MCF 10A (cell line): ENCODE results near the gene PLD3. TPM values are rescaled to one million over a fixed set of nuclear protein-coding genes. Genes with fewer than 3 reads are reported as not detected.

Source experiments
- BruUV-seq: library from RNA; stranded (reverse); fragments of 400-500 nt; replicated peaks from 2 replicates; lab custom pipeline; 2021; lab: Mats Ljungman, UMichigan
- CTCF ChIA-PET: fragments of 300-600 bp; sonication (Branson Sonifier 250); formaldehyde crosslinking; extraction: SDS; loops from one replicate; lab custom pipeline; 2021; ENCODE audit warnings: antibody characterized with exemption, inconsistent platforms; lab: Yijun Ruan, JAX
- POLR2A ChIA-PET: fragments of 300-600, 350-650 bp; sonication (Branson Sonifier 250); formaldehyde crosslinking; extraction: SDS; loops from one replicate; lab custom pipeline; 2020; ENCODE audit warnings: antibody characterized with exemption, inconsistent platforms; lab: Yijun Ruan, JAX
- DNase-seq: peaks from one replicate; pipeline ENCODE4 v3.0.0-alpha.2; 2018; ENCODE audit not compliant: unreplicated experiment
- H3K27ac Mint-ChIP-seq: one replicate; pipeline ENCODE4 v1.8.0; 2022; ENCODE audit warnings: mild to moderate bottlenecking, low read depth, mixed read lengths; ENCODE audit not compliant: unreplicated experiment
- H3K27me3 Mint-ChIP-seq: one replicate; pipeline ENCODE4 v1.8.0; 2022; ENCODE audit warnings: mixed read lengths; ENCODE audit not compliant: insufficient read depth, unreplicated experiment
- H3K36me3 Mint-ChIP-seq: one replicate; pipeline ENCODE4 v1.8.0; 2022; ENCODE audit warnings: mild to moderate bottlenecking, moderate library complexity, mixed read lengths; ENCODE audit not compliant: insufficient read depth, unreplicated experiment
- H3K4me1 Mint-ChIP-seq: one replicate; pipeline ENCODE4 v1.8.0; 2022; ENCODE audit warnings: mixed read lengths; ENCODE audit not compliant: insufficient read depth, unreplicated experiment
- H3K4me3 Mint-ChIP-seq: one replicate; pipeline ENCODE4 v1.8.0; 2022; ENCODE audit warnings: mild to moderate bottlenecking, moderate library complexity, mixed read lengths; ENCODE audit not compliant: unreplicated experiment
- H3K9me3 Mint-ChIP-seq: one replicate; pipeline ENCODE4 v1.8.0; 2022; ENCODE audit warnings: mixed read lengths; ENCODE audit not compliant: unreplicated experiment
- CTCF ChIP-seq: fragments of 200-600 bp; IDR thresholded peaks from one replicate; pipeline ENCODE4 v1.8.0; 2022; ENCODE audit warnings: antibody characterized with exemption, mild to moderate bottlenecking; ENCODE audit not compliant: unreplicated experiment
- intact Hi-C: fragments of 100-400 bp; cut with micrococcal nuclease; formaldehyde crosslinking; loops from 2 replicates; pipeline ENCODE4 v1.14.1; 2022
- total RNA-seq: library from RNA; stranded (reverse); gene quantifications from 2 replicates; pipeline ENCODE4 v1.2.3, GENCODE V29; 2022

Gene PLD3
- total RNA-seq, 1 experiment from 2014 or later, result 98.9 TPM

GRCh38 chr19:40420766-40421765 is 72.6 kb downstream of the PLD3 start:
- intact Hi-C loops, result loop anchor here (1.0 to 2.0 kb wide), 4 partner anchors 22 to 116 kb away; no protein-coding TSS in a partner anchor
- Mint-ChIP-seq H3K9me3 (no peaks in the 10 kb centered on the region), H3K27ac (peak overlapping the region; percentile 96), H3K4me1 (peaks cover 6% of the 10 kb centered on the region), H3K36me3 (peaks cover 22% of the 10 kb centered on the region), H3K27me3 (no peaks in the 10 kb centered on the region), H3K4me3 (peak overlapping the region; percentile 86)
- ChIA-PET POLR2A (interaction anchor here (0.6 to 5.5 kb wide), 19 partner anchors 9 to 943 kb away, joined by 3 to 125 read pairs (median 4); partner anchors contain the start of genes ACTMAP, B9D2, BLVRB and C19orf47), CTCF (interaction anchor here (0.6 to 3.2 kb wide), 28 partner anchors 8 to 318 kb away, joined by 3 to 18 read pairs (median 4); partner anchors contain the start of genes BLVRB, LTBP4, SERTAD3 and SPTBN4)
- peak; percentile 96 for DNase-seq
- TF ChIP-seq CTCF, result peak; percentile 96
- BruUV-seq, result TSS peak; percentile 78

GRCh38 chr19:40421993-40422747 is 73.7 kb downstream of the PLD3 start:
- no peak for TF ChIP-seq CTCF
- Mint-ChIP-seq H3K4me3 (peak overlapping the region; percentile 86), H3K27me3 (no peaks in the 10 kb centered on the region), H3K4me1 (peaks cover under 1% of the 10 kb centered on the region), H3K27ac (peak overlapping the region; percentile 96), H3K9me3 (no peaks in the 10 kb centered on the region), H3K36me3 (peaks cover 22% of the 10 kb centered on the region)
- no peak for DNase-seq
- ChIA-PET CTCF (interaction anchor here (0.6 to 3.2 kb wide), 8 partner anchors 11 to 216 kb away, joined by 3 to 18 read pairs (median 4); partner anchors contain the start of genes BLVRB and SERTAD3), POLR2A (interaction anchor here (0.7 to 5.5 kb wide), 9 partner anchors 10 to 942 kb away, joined by 3 to 125 read pairs (median 9); partner anchors contain the start of genes B9D2, BLVRB, C19orf47 and PLD3)
- BruUV-seq, result no TSS peak
- intact Hi-C loops, result loop anchor here (2.0 kb wide), 1 partner anchor 107 kb away; no protein-coding TSS in a partner anchor

DNA sequence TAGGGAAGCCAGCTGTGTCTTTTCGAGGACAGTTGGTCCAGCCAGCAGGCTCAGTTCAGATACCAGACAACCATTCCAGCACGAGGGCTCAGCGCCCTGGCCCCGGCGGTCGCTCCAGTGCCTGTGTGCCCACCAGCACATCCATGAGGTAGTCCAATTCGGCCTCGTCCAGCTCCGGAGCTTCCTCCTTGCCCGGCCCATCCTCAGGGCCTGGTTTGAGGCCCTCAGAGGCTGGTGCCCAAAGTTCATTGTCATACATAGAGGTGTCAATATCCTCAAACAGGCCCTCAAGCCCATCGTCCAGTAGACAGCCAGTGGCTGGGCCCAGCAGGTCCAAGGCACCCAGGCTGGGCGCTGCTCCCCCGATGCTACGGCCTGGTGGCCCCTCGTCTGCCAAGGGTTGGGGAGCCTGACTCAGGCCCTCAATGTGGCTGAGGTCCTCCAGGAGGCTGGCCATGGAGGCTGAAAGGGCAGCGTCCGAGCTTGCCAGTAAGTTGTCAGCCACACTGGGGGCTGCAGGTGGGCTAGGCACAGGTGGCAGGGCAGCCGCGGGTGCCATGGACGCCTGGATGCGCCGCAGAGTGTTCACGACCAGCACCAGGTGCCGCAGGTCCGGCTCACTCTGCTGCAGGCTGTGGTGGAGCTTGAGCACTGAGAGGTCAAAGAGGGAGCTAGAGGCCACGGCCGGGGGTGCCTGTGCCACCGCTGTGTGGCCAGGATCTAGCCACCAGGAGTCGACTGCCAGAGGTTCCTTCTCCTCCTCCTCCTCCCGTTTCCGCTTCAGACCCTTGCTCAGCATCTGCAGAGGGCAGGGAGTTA is 74.5 kb downstream of the PLD3 start:
- BruUV-seq, result no TSS peak
- Mint-ChIP-seq H3K36me3 (peaks cover 22% of the 10 kb centered on the region), H3K4me1 (no peaks in the 10 kb centered on the region), H3K27me3 (no peaks in the 10 kb centered on the region), H3K9me3 (no peaks in the 10 kb centered on the region), H3K27ac (no peak overlapping the region), H3K4me3 (no peak overlapping the region)
- ChIA-PET CTCF (interaction anchor here (0.5 to 3.2 kb wide), 10 partner anchors 10 to 945 kb away, joined by 3 to 18 read pairs (median 3); partner anchors contain the start of genes BLVRB and SERTAD3), POLR2A (interaction anchor here (1.1 to 5.5 kb wide), 7 partner anchors 11 to 180 kb away, joined by 3 to 125 read pairs (median 14); partner anchors contain the start of genes BLVRB and SERTAD3)
- no peak for TF ChIP-seq CTCF
- intact Hi-C loops, result no loop called here
- DNase-seq, result no peak
